ENCODE data around the gene AFG3L2.

- TF ChIP-seq CTCF (IDR thresholded peaks at IDR 0.05 in 8 of 11, conservative IDR thresholded peaks at IDR 0.05 in 3 of 11): no peak
- TF ChIP-seq POLR2A (IDR thresholded peaks at IDR 0.05): no peak
Observed at GRCh38 chr18:12369211-12369610, 7.8 kb downstream of the AFG3L2 start.

All from spleen (tissue), 7 donors.